C4-2B (cell line): Measurements from ENCODE around the gene VWC2.

ENCODE experiments used
- H3K27ac ChIP-seq: fragments of 450-650 bp; 2 replicates; pipeline ENCODE4 v1.5.1; 2017
- CTCF ChIP-seq: fragments of 450-650 bp; conservative IDR thresholded peaks from 2 replicates; pipeline ENCODE4 v1.5.1; 2017; ENCODE audit warnings: mild to moderate bottlenecking
- ZFX ChIP-seq: fragments of 450-650 bp; IDR thresholded peaks from 2 replicates; pipeline ENCODE4 v1.6.1; 2017

The VWC2 gene

DNA sequence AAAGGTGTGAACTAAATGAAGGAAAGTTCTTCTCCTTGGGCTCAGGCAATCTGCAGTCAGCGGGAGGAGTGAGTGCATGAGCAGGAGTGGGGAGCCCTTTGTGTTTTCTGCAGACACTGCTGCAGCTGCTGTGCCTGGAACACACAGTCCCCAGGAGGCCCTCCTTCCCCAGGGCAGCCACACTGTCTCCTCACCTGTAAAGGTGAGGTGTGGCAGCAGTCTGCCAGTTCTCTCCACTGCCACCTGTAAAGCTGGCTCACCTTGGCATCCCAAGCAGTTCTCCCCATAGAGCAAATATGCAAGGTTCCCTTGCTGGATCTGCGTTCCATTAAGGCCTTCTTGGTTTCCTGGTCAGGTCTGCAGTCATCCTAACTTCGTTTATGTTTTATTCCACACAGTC, 5.2 kb upstream of the VWC2 start:
- H3K27ac ChIP-seq, result no peak overlapping the region
- TF ChIP-seq ZFX, result no peak
- TF ChIP-seq CTCF, result no peak

DNA sequence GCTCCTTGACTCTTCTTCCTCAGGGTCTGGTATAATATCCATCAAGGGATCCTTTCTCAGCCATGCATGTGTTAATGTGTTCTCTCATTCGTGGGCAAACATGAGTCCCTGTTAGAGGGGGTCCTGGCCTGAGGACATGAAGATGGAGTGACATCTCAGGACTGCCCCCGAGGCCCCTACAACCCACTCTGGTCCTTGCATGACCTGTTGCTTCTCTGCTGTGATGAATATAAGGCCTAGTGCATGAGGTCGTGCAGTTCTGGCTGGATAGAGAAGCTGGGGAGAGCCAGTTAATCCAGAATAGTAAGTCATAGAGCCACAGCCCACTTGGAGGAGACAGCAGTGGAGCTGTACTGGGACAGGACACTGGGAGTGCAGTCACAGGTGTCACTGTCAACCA, 4.6 kb upstream of the VWC2 start:
- H3K27ac ChIP-seq, result no peak overlapping the region
- TF ChIP-seq CTCF, result no peak
- TF ChIP-seq ZFX, result no peak

GRCh38 chr7:49769285-49769857, 4.1 kb upstream of the VWC2 start:
- H3K27ac ChIP-seq, result no peak overlapping the region
- TF ChIP-seq CTCF, result no peak

- TF ChIP-seq ZFX, result no peak
- no peak for TF ChIP-seq CTCF
- H3K27ac ChIP-seq, result no peak overlapping the region
Observed at GRCh38 chr7:49770838-49771237, 2.6 kb upstream of the VWC2 start.

GRCh38 chr7:49771427-49772176, 1.8 kb upstream of the VWC2 start:
- H3K27ac ChIP-seq, result no peak overlapping the region
- TF ChIP-seq CTCF (no peak), ZFX (no peak)

- TF ChIP-seq ZFX (no peak), CTCF (no peak)
- H3K27ac ChIP-seq, result no peak overlapping the region
Observed at GRCh38 chr7:49772916-49773217, 571 bp upstream of the VWC2 start.

- H3K27ac ChIP-seq, result no peak overlapping the region
- no peak for TF ChIP-seq ZFX
- TF ChIP-seq CTCF, result no peak
Observed at GRCh38 chr7:49773936-49774458, 559 bp downstream of the VWC2 start.
